ENCODE measurements around the gene DLGAP1. TPM values are rescaled to one million over a fixed set of nuclear protein-coding genes. Genes with fewer than 3 reads are reported as not detected.
A peak's percentile ranks its signal among the peaks of the same experiment; 100 is the strongest.

DLGAP1 gene
- polyA plus RNA-seq, 1 of the 3 experiments (the other 2 are of a cell fraction): not detected

- Histone ChIP-seq H4K20me1 (ENCODE audit: insufficient read depth) (no peaks in the 10 kb centered on the region), H3K9ac (no peak overlapping the region), H2AFZ (ENCODE audit: low read depth) (no peak overlapping the region), H3K36me3 (replicated peaks in 1 of 2; ENCODE audit: control insufficient read depth in 1 of 2, insufficient read depth in 2 of 2, low read length in 1 of 2) (no peaks in the 10 kb centered on the region), H3K27ac (ENCODE audit: low read depth in 2 of 2, low read length in 1 of 2) (no peak overlapping the region), H3K4me1 (ENCODE audit: control insufficient read depth in 1 of 2, insufficient read depth in 2 of 2, low read depth in 1 of 2, low read length in 1 of 2) (peaks cover 4 to 5% of the 10 kb centered on the region in 2 experiments; a peak in 2 of 4 replicates), H3K27me3 (ENCODE audit: insufficient read depth) (peaks cover 11% of the 10 kb centered on the region; the same call in 1 of the 2 replicates), H3K9me3 (no peaks in the 10 kb centered on the region), H3K4me2 (no peak overlapping the region), H3K4me3 (ENCODE audit: low read depth in 2 of 2, low read length in 1 of 2) (no peak overlapping the region), H3F3A (replicated peaks; ENCODE audit: insufficient read depth) (no peaks in the 10 kb centered on the region), H3K9me2 (no peaks in the 10 kb centered on the region), H3K79me2 (ENCODE audit: insufficient read depth) (no peaks in the 10 kb centered on the region)
- DNase-seq: no peak
- POLR2A ChIA-PET: no interaction called here
- TF ChIP-seq GATA2 (CRISPR knock-in tag; IDR thresholded peaks at IDR 0.05): no peak
- CTCF ChIA-PET: interaction anchor here (0.6 to 1.4 kb wide), 2 partner anchors 8 to 9 kb away, joined by 3 to 5 read pairs; no protein-coding TSS in a partner anchor
- WGBS (ENCODE audit: low lambda C conversion rate): 85% methylated on average over 5 of the region's 5 CpGs
These were observed 742.6 kb downstream of the DLGAP1 start for GRCh38 chr18:3712491-3712890.

- peak; percentile 20 for DNase-seq
- Histone ChIP-seq H3K27ac (ENCODE audit: low read depth in 2 of 2, low read length in 1 of 2) (no peak overlapping the region), H3K79me2 (ENCODE audit: insufficient read depth) (no peaks in the 10 kb centered on the region), H3K9me2 (no peaks in the 10 kb centered on the region), H3K4me3 (ENCODE audit: low read depth in 2 of 2, low read length in 1 of 2) (no peak overlapping the region), H3K27me3 (ENCODE audit: insufficient read depth) (peaks cover 14% of the 10 kb centered on the region; the same call in 1 of the 2 replicates), H3K4me2 (peak overlapping the region; percentile 54), H4K20me1 (ENCODE audit: insufficient read depth) (no peaks in the 10 kb centered on the region), H3K36me3 (replicated peaks in 1 of 2; ENCODE audit: control insufficient read depth in 1 of 2, insufficient read depth in 2 of 2, low read length in 1 of 2) (no peaks in the 10 kb centered on the region), H3K9ac (no peak overlapping the region), H3K9me3 (no peaks in the 10 kb centered on the region), H3F3A (replicated peaks; ENCODE audit: insufficient read depth) (no peaks in the 10 kb centered on the region), H2AFZ (ENCODE audit: low read depth) (no peak overlapping the region), H3K4me1 (ENCODE audit: control insufficient read depth in 1 of 2, insufficient read depth in 2 of 2, low read depth in 1 of 2, low read length in 1 of 2) (peaks cover 4 to 5% of the 10 kb centered on the region in 2 experiments; a peak in 2 of 4 replicates)
- POLR2A ChIA-PET: no interaction called here
- CTCF ChIA-PET: interaction anchor here (1.0 to 1.1 kb wide), 2 partner anchors 63 to 284 kb away, joined by 3 to 4 read pairs; no protein-coding TSS in a partner anchor
- TF ChIP-seq RXRA (IDR thresholded peaks at IDR 0.05; ENCODE audit: borderline replicate concordance, low read depth) (no peak), REST (IDR thresholded peaks at IDR 0.05; ENCODE audit: low read depth, low read length) (no peak), TEAD4 (IDR thresholded peaks at IDR 0.05; ENCODE audit: borderline replicate concordance, insufficient read depth) (no peak), MAX (IDR thresholded peaks at IDR 0.05; ENCODE audit: low read depth) (0 out of 2 replicates have a peak, but pooled peaks have one; percentile 24), RFX5 (IDR thresholded peaks at IDR 0.05; ENCODE audit: low read length) (no peak), NFIC (IDR thresholded peaks at IDR 0.05; ENCODE audit: borderline replicate concordance) (peak; percentile 41; the same call in 1 of the 2 replicates), PBX3 (IDR thresholded peaks at IDR 0.05) (no peak), MXI1 (IDR thresholded peaks at IDR 0.05; ENCODE audit: low read depth, low read length) (no peak), GATA2 (CRISPR knock-in tag; IDR thresholded peaks at IDR 0.05) (no peak), TCF12 (IDR thresholded peaks at IDR 0.05) (no peak), EP300 (IDR thresholded peaks at IDR 0.05; ENCODE audit: borderline replicate concordance in 1 of 2, low read depth in 1 of 2, low read length in 1 of 2) (no peak)
- WGBS (ENCODE audit: low lambda C conversion rate): 5% methylated on average over 8 of the region's 8 CpGs
These were observed 744.3 kb downstream of the DLGAP1 start for GRCh38 chr18:3710712-3711301.
